Measurements from ENCODE around the gene IGSF21.

IGSF21 gene

DNA sequence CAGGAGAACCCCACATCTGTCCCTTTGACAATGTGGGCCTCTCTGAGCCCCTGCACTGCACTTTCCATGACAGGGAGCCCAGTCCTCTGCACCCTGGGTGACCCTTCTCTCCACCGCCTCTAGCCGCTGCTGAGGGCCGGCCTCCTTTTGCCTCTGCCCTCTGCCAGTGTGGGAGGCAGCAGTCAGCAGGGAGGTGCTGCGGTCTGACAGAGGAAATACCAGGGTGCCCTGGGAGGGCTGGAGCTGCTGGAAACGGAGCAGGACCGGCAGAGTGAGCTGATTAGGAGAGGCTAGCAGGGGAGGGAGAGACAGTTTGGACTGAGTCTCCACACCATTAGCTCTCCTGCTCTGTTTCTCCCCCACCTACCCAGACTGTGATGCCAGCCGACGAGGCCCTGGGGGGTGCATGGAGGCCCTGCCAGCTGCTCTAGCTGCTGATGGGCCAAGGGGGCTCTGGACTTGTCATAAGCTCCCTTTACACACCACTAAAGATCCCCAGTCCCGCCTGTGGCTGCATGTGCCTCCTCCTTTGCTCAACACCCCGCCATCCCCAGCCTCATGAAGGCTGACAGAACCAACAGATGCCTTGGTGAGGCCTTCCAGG lies 202.1 kb downstream of the IGSF21 start:
- TF ChIP-seq, protein P1, sequence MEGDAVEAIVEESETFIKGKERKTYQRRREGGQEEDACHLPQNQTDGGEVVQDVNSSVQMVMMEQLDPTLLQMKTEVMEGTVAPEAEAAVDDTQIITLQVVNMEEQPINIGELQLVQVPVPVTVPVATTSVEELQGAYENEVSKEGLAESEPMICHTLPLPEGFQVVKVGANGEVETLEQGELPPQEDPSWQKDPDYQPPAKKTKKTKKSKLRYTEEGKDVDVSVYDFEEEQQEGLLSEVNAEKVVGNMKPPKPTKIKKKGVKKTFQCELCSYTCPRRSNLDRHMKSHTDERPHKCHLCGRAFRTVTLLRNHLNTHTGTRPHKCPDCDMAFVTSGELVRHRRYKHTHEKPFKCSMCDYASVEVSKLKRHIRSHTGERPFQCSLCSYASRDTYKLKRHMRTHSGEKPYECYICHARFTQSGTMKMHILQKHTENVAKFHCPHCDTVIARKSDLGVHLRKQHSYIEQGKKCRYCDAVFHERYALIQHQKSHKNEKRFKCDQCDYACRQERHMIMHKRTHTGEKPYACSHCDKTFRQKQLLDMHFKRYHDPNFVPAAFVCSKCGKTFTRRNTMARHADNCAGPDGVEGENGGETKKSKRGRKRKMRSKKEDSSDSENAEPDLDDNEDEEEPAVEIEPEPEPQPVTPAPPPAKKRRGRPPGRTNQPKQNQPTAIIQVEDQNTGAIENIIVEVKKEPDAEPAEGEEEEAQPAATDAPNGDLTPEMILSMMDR (conservative IDR thresholded peaks at IDR 0.05; ENCODE audit: low read depth, low read length): no peak
- Histone ChIP-seq H3K27ac (no peak overlapping the region), H3K9ac (no peak overlapping the region), H2AFZ (ENCODE audit: low read depth) (no peak overlapping the region), H3K27me3 (ENCODE audit: insufficient read depth, low read depth) (no peaks in the 10 kb centered on the region), H3K79me2 (ENCODE audit: insufficient read depth, low read depth) (no peaks in the 10 kb centered on the region), H3K4me3 (IDR thresholded peaks at IDR 0.05; ENCODE audit: insufficient read depth, low read depth, low read length) (no peak overlapping the region), H3K4me2 (no peak overlapping the region), H3K4me1 (ENCODE audit: low read depth, poor library complexity, severe bottlenecking) (no peaks in the 10 kb centered on the region), H4K20me1 (ENCODE audit: insufficient read depth) (no peaks in the 10 kb centered on the region), H3K36me3 (ENCODE audit: insufficient read depth) (no peaks in the 10 kb centered on the region)

DNA sequence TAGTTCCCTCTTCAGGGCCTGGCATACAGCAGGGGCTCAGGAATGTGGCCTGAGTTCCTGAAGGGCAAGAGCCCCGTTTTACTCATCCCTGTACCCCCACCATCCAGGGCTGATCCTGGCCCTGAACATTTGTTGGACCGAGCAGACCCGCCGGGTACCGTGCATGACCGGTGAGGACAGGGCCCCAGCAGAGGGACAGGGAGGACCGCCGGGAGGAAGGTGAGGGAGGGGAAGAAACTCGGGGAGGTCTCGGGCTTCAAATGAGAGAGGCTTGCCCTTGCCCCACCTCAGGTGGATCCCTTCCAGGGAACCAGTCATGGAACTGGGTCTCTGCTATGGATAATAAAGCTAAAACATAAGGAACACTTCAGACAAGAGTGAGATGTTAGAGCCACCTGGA lies 205.4 kb downstream of the IGSF21 start:
- no peaks in the 10 kb centered on the region for H3K36me3 ChIP-seq (ENCODE audit: insufficient read depth)
- H3K4me2 ChIP-seq: no peak overlapping the region
- no peaks in the 10 kb centered on the region for H4K20me1 ChIP-seq (ENCODE audit: insufficient read depth)
- no peak overlapping the region for H2AFZ ChIP-seq (ENCODE audit: low read depth)
- no peak overlapping the region for H3K27ac ChIP-seq
- no peaks in the 10 kb centered on the region for H3K27me3 ChIP-seq (ENCODE audit: insufficient read depth, low read depth)
- H3K4me3 ChIP-seq (IDR thresholded peaks at IDR 0.05; ENCODE audit: insufficient read depth, low read depth, low read length): no peak overlapping the region
- no peaks in the 10 kb centered on the region for H3K4me1 ChIP-seq (ENCODE audit: low read depth, poor library complexity, severe bottlenecking)
- H3K79me2 ChIP-seq (ENCODE audit: insufficient read depth, low read depth): no peaks in the 10 kb centered on the region
- no peak overlapping the region for H3K9ac ChIP-seq
- TF ChIP-seq, protein P1 (conservative IDR thresholded peaks at IDR 0.05; ENCODE audit: low read depth, low read length): no peak

DNA sequence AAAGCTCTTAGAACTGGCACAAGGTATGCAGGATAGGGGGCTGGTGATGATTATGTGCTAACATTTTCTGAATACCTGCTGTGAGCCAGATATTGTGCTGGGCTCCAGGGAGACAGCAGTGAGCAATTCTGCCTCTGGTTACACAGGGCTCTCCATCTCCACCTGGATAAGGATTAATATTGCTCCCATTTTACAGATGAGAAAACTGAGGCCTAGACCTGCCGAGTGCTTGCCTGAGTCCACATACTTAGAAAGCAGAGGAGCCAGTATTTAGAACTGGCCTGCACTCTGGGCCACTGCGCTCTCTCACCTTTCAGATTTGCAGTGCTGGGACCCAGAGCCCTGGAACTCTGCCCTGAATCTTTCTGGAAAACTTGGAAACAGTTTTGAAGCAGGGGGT lies 205.9 kb downstream of the IGSF21 start:
- H3K27ac ChIP-seq: no peak overlapping the region

DNA sequence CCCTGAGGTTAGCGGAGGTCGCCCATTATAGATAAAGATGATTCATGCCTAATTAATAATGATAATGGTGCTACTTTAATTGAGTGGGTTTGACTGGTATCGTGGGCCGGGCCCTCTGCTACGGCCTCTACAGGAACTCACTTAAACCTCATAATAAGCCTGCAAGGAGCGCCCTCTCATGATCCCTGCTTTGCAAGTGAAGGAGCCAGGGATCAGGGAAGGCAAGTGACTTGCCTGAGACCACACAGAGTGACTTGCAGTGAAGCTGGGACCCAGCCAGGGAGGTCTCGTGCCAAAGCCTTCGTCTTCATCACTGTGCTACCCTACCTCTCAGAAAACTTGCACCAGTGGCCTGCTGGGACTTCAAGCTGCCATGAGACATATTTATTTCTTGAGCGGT lies 206.8 kb downstream of the IGSF21 start:
- no peaks in the 10 kb centered on the region for H3K79me2 ChIP-seq (ENCODE audit: insufficient read depth, low read depth)
- TF ChIP-seq, protein P1 (conservative IDR thresholded peaks at IDR 0.05; ENCODE audit: low read depth, low read length): no peak
- no peaks in the 10 kb centered on the region for H4K20me1 ChIP-seq (ENCODE audit: insufficient read depth)
- H2AFZ ChIP-seq (ENCODE audit: low read depth): no peak overlapping the region
- no peaks in the 10 kb centered on the region for H3K27me3 ChIP-seq (ENCODE audit: insufficient read depth, low read depth)
- no peaks in the 10 kb centered on the region for H3K36me3 ChIP-seq (ENCODE audit: insufficient read depth)
- no peak overlapping the region for H3K4me3 ChIP-seq (IDR thresholded peaks at IDR 0.05; ENCODE audit: insufficient read depth, low read depth, low read length)
- H3K27ac ChIP-seq: no peak overlapping the region
- no peak overlapping the region for H3K9ac ChIP-seq
- no peak overlapping the region for H3K4me2 ChIP-seq
- H3K4me1 ChIP-seq (ENCODE audit: low read depth, poor library complexity, severe bottlenecking): no peaks in the 10 kb centered on the region

More for the DNA sequence above, 205.9 kb downstream of the IGSF21 start:
- TF ChIP-seq, protein P1 (conservative IDR thresholded peaks at IDR 0.05; ENCODE audit: low read depth, low read length): no peak
- no peak overlapping the region for H3K4me3 ChIP-seq (IDR thresholded peaks at IDR 0.05; ENCODE audit: insufficient read depth, low read depth, low read length)
- H2AFZ ChIP-seq (ENCODE audit: low read depth): no peak overlapping the region
- no peak overlapping the region for H3K4me2 ChIP-seq
- no peaks in the 10 kb centered on the region for H3K27me3 ChIP-seq (ENCODE audit: insufficient read depth, low read depth)
- H3K4me1 ChIP-seq (ENCODE audit: low read depth, poor library complexity, severe bottlenecking): no peaks in the 10 kb centered on the region
- H3K79me2 ChIP-seq (ENCODE audit: insufficient read depth, low read depth): no peaks in the 10 kb centered on the region
- no peaks in the 10 kb centered on the region for H4K20me1 ChIP-seq (ENCODE audit: insufficient read depth)
- no peak overlapping the region for H3K9ac ChIP-seq
- H3K36me3 ChIP-seq (ENCODE audit: insufficient read depth): no peaks in the 10 kb centered on the region
